ENCODE measurements around the gene IFIT3.

- TF ChIP-seq CTCF (IDR thresholded peaks at IDR 0.05) (no peak), POLR2A (IDR thresholded peaks at IDR 0.05) (no peak)
Observed at GRCh38 chr10:89351412-89351779, 23.6 kb downstream of the IFIT3 start.

All from body of pancreas (tissue), 4 donors.